ENCODE data around the gene TNF.

TNF gene

DNA sequence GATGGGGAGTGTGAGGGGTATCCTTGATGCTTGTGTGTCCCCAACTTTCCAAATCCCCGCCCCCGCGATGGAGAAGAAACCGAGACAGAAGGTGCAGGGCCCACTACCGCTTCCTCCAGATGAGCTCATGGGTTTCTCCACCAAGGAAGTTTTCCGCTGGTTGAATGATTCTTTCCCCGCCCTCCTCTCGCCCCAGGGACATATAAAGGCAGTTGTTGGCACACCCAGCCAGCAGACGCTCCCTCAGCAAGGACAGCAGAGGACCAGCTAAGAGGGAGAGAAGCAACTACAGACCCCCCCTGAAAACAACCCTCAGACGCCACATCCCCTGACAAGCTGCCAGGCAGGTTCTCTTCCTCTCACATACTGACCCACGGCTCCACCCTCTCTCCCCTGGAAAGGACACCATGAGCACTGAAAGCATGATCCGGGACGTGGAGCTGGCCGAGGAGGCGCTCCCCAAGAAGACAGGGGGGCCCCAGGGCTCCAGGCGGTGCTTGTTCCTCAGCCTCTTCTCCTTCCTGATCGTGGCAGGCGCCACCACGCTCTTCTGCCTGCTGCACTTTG, at the start of gene TNF:
TNF (plus strand) TSS at position 231 of the 567 bp plus-strand sequence; CDS start at position 408, 177 bp downstream.
- DNase-seq (ENCODE audit: low read depth in 3 of 3), result peak; percentile 77 to 85 (median 80)

DNA sequence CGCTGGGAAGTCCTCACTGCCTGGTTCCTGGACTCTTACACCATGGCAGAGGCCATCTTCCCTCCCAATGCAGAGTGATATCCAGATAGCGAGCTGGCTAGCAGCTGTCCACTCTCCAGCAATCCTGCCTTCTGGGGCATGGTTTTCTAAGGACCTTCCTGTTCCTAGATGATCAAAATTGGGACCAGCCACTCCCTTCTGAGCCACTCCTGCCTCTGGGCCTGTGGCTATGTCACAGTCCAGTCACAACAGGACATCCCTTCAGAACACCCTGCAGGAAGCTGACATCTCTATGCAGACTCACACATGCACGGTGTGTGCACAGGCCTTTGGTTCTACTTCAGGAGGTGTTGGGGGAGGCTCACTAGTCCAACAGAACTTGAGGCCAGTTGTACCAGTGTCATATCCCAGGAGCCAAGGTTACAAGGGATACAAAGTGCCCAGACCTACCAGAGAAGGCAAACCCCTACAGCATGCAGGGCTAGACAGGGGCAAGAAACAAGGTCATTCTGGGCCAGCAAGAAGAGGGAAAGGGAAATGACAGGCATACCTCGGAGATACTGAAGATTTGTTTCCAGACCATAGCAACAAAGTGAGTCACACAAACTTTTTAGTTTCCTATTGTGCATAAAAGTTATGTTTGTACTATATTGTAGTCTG, 49.3 kb upstream of the TNF start:
- no peak for DNase-seq (ENCODE audit: low read depth in 3 of 3)

DNA sequence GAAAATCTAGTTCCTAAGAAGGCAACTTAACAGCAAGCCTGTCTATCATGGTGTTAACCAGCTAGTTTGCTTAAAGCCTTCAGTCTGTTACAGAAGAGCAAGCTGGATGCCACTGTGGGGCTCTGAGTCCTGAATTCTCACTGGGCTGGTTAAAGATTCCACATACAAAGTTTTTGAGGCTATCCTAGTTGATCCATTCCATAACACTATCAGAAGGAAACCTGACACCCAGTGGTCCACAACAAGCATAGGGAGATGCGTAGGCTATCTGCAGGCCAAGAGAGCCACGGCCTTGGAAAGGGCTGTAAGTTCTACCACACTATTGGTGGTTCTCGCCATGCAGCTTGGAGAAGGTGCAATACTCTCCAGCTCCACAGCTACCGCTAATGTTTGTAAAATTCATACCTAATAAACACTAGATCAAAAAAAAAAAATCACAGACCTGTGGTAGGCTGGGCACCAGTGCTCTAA, 47.0 kb upstream of the TNF start:
- DNase-seq (ENCODE audit: low read depth in 3 of 3), result no peak

DNA sequence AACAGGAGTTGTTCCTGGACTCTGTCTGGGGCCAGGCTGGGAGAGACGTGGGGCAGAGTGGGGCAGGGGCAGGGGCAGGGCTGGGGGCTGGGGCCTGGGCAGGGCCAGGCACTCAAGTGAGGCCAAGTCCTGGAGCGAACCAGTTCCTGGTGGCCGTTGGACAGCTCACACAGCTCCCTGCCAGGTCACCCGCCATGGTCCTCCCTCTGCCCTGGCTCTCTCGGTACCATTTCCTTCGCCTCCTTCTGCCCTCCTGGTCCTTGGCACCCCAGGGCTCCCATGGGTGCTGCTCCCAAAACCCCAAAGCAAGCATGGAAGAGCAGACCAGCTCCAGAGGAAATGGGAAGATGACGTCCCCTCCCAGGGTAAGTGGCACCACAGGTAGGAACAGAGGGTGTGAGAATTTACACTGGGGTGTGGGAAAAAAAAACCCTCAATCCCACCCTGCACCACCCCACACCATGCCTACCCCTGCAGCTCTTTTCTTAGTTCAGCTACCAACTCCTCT, 46.5 kb upstream of the TNF start, which contains the start of gene MCCD1:
MCCD1 (plus strand) TSS at position 142 of the 508 bp plus-strand sequence; CDS start at position 195, 53 bp downstream.
- DNase-seq (ENCODE audit: low read depth in 3 of 3), result no peak

DNA sequence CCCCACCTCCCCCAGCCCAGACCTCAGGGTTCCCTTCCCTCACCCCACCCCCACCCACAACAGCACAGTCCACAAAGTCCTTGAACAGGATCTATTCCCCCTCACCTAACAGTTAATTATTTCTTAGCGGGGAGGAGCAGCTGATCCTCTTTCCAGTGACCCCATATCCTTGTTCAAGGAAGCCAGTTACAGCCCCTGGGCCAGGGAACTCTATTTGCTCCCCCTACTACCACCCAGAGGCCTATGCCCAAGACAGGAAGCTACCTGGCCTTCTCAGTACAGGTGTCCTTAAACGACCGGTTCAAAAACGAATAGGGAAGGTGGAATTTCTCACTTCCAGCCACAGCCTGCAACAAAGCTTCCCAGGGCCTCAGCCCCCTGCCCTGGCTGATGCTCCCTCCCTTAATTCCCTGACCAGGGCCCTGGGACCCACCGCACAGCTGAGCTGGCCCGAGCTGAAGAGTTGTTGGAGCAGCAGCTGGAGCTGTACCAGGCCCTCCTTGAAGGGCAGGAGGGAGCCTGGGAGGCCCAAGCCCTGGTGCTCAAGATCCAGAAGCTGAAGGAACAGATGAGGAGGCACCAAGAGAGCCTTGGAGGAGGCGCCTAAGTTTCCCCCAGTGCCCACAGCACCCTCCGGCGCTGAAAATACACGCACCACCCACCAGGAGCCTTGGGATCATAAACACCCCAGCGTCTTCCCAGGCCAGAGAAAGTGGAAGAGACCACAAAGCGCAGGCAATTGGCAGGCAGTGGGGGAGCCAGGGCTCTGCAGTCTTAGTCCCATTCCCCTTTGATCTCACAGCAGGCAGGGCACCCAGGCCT, 45.8 kb upstream of the TNF start:
- no peak for DNase-seq (ENCODE audit: low read depth in 3 of 3)

DNA sequence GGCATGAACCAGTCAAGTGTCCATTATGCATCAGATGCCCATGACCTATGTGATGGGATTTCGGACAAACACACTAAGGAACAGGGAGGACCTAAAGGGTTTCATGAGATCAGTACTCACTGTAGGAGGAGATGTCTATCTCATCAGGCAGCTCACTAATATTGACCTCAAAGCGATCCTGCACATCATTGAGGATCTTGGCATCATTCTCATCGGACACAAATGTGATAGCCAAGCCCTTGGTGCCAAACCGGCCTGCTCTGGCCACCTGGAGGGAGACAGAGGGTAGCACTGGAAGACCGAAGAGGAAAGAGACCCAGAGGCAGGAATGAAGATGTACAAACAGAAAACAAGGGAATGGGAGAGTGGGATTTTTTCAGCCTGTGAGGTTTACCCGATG, 44.7 kb upstream of the TNF start:
- no peak for DNase-seq (ENCODE audit: low read depth in 3 of 3)

DNA sequence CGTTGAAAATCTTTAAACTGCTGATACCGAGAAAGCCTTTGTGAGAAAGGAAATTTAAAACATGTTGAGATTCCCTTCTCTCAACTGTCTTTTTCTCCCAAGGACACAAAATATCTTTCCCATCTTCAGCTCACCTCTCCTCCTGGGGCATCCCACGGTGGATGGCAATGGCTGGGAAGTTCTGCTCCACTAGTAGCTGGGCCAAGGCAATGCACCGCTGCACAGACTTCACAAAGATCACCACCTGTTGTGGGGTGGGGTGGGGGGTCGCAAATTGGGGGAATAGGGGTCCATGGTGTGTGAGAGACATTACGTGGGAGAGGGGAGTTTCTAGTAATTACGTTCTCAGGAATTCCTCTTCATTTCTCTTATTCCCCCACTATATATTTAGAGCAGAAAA, 44.2 kb upstream of the TNF start:
- no peak for DNase-seq (ENCODE audit: low read depth in 3 of 3)

DNA sequence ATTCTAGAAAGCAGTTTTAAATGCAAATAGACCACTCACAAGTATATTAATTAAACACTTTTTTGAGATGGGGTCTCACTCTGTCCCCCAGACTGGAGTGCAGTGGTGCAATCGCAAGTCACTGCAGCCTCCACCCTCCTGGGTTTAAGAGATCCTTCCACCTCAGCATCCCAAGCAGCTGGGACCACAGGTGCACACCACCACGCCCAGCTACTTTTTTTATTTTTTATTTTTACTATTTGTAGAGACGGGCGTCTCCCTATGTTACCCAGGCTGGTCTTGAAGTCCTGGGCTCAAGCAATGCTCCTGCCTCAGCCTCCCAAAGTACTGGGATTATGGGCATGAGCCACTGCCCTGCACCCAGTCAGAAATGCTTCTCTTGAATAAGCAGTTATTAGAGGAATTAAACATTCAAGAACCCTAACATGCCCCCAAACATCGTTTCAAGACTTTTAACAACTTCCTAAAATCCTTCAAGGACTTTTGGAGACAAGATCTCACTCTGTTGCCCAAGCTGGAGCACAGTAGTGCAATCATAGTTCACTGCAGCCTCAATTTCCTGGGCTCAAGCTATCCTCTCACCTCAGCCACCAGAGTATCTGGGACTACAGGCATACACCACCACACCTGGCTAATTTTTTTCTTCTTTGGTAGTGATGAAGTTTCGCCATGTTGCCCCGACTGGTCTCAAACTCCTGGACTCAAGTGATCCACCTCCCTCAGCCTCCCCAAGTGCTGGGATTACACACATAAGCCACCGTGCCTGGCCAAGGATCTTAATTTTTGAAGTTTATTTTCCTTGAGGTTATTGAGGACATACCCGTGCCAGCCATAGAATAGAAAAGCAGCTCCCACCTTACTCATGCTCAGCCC, 43.4 kb upstream of the TNF start:
- DNase-seq (ENCODE audit: low read depth in 3 of 3), result no peak

DNA sequence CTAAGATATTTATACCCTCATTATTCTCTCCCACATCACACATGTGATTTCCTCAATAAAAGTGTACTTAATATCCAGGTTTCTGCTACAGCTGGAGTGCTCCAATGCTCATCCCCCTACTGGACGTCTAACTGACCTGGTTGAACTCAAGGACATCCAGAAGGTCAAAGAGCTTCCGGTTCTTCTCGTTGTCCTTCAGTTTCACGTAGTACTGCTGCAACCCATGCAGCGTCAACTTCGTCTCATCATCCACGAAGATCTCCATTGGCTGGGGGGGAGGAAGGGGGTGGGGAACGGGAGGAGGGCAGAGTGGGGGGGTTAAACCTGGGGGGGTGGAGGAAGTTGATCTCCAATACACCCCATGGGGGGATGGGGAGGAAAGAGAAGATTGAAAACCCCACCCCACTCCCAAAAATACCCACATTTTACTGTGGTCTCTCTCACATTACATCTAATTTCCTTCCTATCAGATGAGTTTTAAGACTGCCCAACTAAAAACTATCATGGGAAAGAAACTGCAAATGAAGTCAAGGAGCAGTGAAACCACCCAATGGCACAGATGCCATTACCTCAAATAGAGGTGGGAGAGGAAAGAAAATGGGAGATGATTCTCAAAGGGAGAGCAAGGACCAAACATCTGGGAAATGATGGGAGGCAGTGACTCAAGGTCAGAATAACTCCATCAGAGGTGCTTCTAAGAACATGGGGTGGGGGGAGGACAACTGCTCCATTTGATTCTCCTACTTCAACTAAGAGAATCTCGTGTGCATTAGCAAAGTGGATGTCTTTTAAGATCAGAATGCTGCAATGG, 42.5 kb upstream of the TNF start:
- DNase-seq (ENCODE audit: low read depth in 3 of 3), result no peak

DNA sequence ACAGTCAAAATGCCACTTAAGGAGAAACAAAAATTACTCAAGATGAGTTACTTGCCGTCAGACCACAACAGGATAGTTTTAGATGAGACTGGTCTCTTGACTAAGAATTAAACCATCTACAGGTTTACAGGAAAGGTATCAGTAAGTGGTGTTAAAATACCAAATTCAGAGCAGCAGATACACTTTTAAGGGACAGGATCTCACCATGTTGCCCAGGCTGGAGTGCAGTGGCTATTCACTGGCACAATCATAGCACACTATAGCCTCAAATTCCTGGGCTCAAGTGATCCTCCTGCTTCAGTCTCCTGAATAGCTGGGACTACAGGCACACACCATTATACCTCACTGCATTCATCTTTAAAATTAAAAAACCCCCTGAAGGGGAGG, 41.9 kb upstream of the TNF start:
- no peak for DNase-seq (ENCODE audit: low read depth in 3 of 3)

DNA sequence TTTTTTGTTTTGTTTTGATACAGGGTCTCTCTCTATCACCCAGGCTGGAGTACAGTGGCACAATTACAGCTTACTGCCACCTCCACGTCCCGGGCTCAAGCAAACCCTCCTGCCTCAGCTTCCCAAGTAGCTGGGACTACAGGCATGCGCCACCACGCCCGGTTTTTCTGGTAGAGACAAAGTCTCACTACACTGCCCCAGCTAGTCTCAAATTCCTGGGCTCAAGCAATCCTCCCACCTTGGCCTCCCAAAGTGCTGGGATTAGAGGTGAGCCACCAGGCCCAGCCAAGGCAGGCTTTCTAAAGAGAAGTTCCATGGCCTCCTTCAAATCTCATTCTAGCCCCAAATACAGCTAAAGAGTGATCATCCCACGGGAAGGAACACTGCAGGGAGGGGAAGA, 41.4 kb upstream of the TNF start:
- DNase-seq (ENCODE audit: low read depth in 3 of 3), result no peak

DNA sequence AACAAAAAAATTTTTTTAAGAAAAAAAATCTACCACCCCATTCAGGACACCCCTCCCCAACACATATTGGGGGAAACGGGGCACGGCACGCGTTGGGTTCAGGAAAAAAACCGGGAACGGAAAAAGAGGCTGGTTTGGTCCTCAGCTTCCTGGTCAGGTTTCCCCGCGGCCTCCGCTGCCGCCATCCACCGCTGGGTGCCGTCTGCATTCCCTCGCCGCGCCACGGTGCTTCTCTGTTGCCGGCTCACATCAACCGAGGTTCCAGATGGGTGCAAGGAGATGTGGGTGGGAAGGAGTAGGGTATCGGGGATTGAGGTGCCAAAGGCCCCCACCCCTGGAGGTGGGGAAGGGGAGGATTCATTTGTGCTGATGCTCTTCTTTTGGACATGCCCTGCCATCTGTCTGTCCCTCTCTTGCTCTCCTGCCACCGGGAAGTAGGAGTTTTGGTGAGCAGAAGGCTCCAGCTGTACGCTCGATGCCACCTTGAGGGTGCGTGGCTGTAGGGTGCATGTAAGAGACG, 40.8 kb upstream of the TNF start:
- no peak for DNase-seq (ENCODE audit: low read depth in 3 of 3)

DNA sequence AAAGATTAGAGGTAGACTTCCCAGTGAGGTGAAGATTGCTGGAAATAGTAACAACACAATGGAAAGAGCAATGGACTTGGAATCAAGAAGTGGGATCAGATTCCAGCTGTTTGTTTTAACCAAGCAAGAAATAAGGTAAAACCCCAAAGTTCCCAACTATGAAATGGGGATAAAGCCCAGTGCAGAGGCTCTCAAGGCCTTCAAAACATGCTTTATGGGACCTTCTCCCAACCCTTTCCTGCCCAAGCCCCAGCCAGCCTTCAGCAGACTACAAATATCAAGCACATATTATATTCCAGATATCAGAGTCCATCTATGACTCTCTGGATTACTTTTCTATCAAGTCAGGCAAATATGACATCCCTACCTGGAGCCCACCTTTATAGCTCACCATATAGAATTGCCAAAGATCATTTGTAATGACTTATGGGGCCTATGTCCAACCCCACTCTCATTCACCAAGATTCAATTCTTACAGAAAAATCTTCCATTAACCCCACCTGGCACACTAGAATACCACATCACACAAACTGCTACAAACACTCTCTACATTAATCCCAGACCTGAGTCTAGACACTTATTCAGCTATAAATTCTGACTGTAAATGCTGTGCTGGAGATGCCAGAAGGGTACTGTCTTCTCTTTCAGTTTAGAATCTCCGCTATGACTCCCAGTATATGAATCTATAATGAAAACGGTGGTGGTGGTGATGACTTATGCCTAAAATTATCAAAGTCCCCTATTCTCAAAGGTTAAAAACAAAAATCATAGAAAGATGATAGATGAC, 39.6 kb upstream of the TNF start:
- no peak for DNase-seq (ENCODE audit: low read depth in 3 of 3)

DNA sequence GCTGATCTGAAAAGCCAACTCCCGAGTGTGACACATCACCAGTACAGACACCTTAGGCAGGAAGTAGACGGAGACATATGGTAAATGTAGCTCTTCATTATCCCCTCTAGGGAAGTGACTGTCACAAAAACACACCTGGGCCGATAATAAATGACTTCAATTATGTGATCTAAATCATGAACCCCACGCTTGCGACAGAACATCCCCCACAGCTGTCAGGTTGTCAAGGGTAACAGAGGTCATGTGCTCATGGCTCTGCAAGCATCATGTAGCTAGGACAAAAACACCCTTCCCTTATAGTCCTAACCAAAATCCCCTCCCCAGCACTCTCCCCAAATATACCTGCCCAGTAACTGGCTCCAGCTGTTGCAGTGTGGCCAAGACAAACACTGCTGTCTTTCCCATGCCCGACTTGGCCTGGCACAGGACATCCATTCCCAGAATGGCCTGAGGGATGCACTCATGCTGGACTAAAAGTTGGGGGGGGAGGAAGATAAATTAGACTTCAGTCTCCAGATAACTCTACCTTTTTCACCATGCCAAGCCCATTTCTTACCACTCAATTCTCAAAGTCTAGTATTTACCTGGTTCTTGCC, 36.5 kb upstream of the TNF start:
- DNase-seq (ENCODE audit: low read depth in 3 of 3), result no peak

DNA sequence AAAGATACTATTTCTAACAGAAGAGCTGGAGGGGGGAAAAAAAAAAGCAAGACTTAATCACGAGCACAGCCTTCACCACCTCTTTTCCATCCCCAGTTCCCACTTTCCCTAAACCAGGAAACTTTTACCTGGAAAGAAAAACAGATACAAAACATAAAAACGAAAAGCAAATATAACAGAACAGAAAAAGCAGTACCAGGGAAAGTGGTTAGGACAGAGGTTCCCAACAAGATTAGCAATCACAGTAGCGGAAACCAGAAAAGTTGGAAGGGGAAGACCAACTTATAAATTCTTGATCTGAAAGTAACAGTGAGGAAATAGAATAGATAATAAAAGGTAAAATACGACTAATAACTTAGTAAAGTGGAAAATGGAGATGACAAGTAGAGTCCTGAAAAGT, 34.7 kb upstream of the TNF start:
- no peak for DNase-seq (ENCODE audit: low read depth in 3 of 3)

DNA sequence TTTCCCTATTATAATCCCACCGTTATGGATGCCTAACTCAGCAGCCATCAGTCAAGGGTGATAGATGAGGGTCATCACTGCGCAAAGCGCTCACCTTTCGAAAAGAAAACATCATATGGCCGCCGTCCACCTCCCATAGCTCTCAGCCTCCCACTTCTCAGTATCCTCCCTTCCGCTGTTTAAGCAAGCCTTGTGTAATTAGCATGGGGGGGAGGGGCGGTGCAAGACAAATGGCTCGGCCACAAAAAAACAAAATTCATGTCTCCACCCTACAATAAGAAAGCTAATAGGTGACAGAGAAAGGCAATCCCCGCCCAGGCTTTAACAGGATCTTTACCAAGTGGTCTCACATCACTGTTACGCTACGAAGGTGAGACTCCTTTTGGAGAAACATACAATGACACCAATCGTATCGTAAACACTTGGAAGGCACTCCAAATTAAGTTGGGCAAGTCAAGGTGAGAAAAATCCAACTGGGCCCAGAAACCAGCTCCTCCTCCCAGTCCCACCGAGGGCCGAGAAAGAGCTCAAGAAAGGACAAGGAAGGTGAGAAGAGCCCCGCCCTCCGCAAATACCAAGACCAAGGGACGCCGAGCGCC, 34.2 kb upstream of the TNF start:
- peak in 2 of 3 donors; percentile 34 to 56 for DNase-seq (ENCODE audit: low read depth in 3 of 3)

DNA sequence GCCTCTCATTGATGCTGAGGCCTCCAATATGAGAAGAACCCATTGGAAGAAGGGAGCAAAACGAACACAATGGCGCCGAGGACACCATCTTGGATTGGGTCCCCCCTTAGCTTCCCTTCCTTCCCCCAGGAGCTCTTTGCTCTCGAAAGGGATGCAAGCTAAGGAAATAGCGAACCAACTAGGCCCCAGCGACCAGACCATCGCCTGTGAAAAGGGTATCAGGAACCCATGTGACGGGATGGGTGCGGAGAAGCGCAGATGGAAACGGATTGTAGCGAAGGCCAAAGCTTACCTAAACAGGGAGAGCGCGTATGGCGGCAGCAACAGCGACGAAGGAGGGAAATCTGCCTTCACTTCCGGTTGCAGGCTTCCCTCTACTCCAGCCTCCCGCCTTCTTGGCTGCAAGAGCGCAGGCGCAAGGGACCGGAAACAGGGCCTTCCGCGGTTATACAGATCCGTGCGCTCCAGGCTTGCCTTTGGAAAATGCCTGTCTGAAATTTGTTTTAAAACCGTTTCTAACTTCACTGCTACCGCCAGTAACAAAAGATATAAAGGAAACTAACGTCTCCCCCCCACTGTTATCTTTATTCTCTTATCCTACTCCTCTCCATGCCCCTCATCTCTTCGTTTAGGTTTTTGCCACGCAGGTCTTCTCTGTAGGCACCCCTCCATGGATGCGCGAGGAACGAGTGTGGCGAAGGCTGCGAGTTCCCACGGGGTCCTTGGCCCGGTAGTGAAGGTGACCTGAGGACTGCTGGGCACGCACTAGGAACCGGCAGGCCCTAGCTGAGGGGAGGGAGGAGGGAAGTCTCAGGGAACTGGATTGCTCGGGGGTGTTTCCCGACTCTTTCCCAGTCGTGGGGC, 33.5 kb upstream of the TNF start, which contains the start of gene DDX39B:
DDX39B (minus strand) TSS at position 346 of the 864 bp plus-strand sequence. CDS start 1,471 bp downstream, outside the sequence.
- DNase-seq (ENCODE audit: low read depth in 3 of 3), result peak; percentile 84 to 91 (median 88)

DNA sequence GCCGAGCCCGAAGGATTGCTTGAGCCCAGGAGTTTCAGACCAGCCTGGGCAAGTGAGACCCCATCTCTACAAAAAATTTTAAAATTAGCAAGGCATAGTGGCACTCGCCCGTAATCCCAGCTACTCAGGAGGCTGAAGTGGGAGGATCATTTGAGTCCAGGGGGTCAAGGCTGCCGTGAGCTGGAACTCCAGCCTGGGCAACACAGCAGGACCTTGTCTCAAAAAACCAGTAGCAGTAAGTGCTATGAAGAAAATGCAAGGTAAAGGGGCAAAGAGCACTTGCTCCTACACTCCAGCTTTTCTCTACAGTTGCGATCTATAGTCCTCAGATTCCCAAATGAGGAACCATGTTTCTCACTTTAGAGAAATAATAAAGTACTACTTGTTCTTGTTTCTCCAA, 31.7 kb upstream of the TNF start:
- DNase-seq (ENCODE audit: low read depth in 3 of 3), result no peak
